ENCODE results near the gene TMEM218.
A peak's percentile ranks its signal among the peaks of the same experiment; 100 is the strongest.
"Not testable (repeated sequence)": the region's sequence is repeated elsewhere in the genome, so short reads cannot be mapped to it uniquely, and the experiment has no call there.

Gene TMEM218

DNA sequence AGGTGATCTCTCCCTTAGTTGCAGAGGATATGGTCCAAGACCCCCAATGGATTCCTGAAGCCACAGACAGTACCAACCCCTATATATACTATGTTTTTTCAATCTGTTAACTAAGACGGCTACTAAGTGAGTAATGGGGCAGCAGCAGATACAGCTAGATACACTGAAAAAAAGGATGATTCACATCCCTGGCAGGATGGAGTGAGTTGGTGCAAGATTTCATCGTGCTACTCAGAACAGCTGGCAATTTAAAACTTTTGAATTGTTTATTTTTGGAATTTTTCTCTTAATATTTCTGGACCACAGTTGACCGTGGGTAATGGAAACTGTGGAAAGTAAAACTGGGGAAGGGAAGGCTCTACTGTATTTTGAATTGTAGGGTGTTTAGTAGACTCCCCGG is 17.0 kb upstream of the TMEM218 start:
- no peak for DNase-seq

DNA sequence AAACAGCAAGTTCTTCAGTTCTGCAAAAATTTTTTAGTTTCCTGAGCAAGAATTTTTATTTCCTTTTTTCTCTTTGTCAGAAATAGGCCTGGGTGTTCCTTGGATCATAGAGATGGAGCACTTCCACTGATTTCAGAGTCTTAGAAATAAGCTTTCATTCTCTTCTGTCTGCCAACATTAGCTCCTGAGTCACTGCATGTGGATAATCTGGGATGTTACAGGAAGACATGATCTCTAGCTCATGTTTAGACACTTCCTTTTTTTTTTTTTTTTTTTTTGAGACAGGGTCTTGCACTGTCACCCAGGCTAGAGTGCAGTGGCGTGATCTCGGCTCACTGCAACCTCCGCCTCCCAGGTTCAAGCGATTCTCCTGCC is 13.2 kb upstream of the TMEM218 start:
- no peak for DNase-seq

DNA sequence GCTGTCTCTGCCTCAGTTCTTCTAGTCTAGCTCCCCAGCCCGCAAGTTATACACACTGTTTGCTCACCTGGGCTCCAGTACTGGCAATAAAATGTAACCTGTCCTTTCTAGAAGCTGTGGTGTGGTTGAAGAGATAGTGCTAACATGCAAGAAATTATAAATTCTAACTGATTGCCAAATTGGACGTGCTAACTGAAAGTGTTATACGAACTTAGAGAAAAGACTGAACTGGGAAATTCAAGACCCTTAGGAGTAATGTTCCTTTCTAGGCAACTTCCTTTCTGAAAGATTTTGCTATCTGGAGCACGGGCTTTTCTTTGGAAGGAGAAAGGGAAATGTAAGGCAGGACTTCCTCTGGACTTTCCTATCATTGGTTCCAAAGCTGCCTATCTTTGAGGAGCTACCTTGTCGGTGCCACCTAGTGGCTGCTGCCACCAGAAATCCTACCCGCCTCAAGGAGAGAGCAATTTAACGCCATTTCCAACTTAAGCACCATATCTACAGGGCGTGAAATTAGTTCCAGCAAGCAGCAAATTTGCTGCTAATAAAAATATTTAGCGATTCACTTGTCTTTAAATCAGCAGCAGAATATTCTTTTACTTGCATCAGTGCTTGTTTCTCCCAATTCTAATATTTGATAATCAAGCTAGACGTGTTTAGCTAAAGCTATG is 12.7 kb upstream of the TMEM218 start:
- DNase-seq, result peak; percentile 50

DNA sequence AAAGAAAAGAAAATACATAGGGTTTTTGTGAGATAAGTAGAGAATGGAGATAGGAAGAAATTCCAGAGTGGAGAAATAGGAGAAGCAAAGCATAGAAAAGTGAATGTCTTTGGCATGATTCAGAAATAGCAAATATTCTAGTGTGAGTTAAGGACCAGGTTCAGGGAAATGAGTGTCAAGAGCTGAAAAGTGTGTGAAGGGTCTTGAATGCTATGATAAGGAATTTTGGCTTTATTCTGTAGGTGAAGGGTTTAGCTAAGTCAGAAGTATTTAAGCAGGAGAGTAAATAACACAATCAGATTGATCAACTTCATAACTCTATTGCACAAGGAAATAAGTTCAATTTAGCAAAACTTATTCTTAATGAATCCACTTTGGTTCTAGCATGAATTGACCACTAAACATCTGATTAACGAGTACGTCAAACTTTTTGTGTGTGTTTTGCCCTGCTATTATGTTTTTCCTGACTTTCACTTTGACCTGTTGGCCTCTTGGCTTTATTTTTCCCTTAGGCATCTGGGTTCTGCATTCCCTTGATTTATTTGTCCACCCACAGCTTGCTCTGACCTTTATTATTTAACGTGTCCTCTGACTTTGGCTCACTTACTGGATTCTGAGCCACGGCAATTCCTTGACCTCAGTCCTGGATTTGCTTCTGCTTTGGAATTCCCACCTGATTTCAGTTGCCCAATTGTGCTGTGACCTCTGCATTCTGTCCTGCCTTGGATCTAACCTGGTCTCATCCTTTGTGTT is 11.9 kb upstream of the TMEM218 start:
- no peak for DNase-seq

DNA sequence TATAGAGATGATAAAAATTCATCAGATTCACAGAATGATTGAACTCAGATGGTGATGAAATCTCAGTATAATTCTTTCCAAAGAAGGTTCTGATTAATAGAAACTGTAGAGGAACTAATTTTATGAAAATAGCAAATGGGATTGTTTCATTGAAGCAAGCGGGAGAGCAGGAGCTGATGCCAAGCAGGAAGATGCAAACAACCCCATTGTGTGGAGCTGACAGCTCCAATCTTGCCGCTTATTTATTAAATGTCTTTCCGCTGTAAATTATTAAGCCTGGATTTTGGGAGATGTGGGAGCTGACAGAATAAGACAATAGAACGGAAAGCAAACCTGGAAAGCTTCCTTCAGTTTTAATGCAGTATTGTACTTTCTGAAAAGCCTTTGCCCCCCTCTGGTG is 6.0 kb upstream of the TMEM218 start:
- no peak for DNase-seq

DNA sequence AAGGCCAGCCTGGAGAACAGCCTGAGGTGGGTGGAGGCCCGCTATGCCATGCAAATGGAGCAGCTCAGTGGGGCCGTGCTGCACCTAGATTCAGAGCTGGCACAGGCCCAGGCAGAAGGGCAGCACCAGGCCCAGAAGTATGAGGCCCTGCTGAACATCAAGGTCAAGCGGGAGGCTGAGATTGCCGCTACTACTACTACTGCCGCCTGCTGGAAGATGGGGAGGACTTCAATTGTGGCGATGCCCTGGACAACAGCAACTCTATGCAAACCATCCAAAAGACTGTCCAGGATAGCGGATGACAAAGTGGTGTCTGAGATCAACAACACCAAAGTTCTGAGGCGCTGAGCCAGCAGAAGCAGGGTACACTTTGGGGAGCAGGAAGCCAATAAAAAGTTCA is 3.1 kb upstream of the TMEM218 start:
- no peak for DNase-seq

DNA sequence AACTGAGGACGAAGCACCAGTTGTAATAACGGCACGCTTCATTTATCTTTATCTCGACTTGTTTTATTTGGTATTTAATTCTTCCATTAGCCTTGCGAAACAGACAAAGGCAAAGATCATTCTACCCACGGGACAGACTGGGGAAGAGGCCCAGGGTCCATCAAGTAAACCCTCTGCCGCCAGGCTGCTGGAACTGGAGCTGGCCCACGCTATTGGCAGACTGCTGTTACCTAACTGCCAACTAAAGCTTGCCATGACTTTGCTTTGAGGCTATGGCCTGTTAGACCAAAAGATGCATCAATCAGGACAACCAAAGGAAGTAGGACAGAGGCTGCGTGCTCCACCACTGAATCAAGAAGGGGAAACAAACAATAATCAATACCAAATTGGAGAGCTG is 780 bp upstream of the TMEM218 start:
- DNase-seq, result no peak

DNA sequence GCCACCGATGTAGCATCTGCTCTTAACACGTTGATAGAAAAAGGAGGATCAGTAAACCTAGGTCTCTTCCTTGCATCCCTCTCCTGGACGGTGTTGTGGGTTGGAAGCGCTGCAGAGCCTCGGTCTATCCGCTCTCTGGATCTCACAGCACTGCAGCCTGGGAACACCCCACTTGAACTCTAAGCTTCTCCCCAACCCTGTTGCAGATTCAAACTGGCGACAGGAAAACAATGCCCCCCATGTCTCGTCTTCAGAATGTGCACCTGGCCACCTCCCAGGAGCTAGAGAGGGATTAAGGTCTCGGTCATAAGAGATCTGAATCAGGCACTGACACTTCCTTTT is 454 bp downstream of the TMEM218 start:
- DNase-seq, result peak; percentile 25

DNA sequence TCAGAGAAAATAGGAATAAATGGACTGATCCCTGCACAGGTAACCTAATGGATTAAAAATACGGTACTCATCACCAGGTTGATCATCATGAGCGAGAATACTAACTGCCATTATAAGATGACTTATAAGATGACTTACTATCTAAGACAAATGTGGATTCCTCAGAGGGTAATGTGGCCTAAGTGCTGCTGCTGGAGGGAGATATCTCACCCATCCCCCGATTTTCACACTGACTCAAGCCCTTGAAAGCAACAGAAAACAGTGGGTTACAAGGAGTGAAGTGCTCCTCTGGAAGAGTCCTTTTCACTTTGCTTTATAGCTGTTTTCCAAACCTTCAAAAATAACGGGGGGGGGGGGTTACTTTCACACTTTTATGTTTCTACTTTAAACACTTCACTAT is 920 bp downstream of the TMEM218 start:
- no peak for DNase-seq

DNA sequence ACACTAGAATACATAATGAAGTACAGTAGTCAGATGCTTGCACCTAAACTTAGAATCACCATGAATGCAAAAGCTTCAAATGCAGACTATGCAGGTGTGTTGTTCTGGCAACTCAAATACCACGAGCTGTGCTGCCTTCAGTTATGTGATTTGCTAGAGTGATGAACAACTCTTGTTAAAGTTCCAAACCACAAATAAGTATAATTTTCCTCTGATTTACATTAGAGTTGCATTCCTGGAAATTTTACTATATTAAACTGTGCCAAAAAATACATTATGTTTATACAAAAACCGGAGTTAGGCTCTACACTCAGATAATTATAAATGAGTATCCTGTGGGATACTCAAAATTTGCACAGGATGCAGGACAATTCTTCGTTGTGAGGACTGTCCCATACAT is 3.0 kb downstream of the TMEM218 start:
- DNase-seq, result no peak

DNA sequence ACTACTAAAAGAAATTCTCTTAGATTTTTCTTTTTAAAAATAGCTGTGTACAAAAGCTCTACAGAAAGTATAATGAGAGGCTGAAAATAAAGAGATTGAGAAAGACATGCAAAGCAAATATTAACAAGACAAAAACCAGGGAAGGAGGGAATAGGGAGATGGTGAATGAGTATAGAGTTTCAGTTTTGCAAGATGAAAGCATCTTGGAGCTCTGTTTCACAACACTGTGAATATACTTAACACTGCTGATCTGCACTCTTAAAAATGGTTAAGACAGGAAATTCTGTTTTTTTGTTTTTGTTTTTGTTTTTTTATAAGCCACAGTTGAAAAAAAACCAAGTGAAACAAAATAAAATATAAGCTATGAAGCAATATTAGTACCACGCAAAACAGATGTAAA is 5.5 kb downstream of the TMEM218 start:
- DNase-seq, result no peak

DNA sequence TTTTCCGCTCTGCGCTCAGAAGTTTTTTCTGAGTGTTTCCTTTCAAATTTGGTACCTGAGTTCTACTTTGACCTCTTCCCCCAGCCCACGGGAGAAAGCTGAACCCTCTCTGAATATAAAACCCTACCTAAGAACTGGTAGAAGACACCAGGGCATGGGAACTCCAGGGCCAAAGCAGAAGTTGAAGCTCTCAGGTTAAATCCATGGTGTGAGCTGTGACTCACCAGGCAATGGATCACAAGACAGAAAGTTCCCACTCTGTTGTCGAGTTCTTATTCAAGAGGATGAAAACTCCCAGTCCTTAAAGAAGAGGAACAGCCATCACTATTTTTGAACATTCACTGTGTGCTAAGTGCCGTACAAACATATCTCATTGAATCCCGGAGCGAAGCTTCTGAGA is 8.9 kb downstream of the TMEM218 start:
- no peak for DNase-seq

DNA sequence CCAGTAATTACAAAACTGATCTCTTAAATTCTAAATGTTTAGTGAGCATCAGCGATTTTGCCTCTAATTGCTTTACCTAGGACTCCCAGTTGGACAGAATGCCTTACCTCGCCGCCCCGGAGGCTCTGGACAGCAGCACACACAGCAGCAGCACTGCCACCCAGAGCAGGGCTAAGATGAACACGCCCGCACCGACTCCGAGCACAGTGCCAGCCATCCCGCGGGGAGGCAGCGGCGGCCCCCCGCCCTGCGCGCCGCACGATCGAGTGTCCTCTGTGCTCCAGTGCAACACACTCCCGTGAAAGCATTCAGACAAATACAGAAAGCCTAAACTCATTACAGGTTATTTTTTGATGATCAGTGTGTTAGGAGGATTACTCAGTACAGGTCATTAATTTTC is 9.4 kb downstream of the TMEM218 start:
- DNase-seq, result no peak

DNA sequence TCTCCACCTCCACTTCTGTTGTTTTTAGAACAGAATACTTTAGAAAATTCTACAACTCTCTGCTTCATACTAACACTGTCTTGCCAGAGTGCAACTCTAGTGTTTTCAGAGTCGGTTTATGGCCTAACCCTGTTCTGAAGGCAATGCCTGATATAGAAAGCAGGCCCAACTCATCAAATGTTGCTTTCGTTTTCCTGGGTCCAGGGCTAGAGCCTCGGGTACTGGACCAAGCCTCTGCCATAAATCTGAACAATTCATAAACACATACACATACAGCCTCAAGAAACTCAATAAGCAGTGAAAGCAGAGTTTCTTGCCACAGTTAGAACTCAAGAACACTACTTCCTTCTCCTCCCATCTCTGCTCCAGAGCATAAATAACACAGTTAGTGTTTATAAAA is 9.8 kb downstream of the TMEM218 start:
- no peak for DNase-seq

DNA sequence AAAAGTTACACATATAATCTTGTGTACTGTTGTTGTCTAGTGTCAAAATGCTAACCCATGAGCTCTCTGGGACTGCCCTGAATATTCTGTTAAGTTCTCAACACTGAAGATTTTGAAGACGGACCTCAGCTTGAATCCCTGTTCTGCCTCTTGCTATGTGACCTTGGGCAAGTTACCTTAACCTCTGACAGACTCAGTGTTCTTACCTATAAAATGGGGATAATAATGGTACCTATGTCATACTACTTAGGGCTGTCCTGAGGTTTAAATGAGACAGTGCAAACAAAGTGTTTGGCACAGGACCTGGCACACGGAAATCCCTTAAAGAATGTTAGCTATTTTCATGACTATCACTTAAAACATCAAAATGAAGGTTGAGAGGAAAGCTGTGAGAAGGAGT is 11.3 kb downstream of the TMEM218 start:
- DNase-seq, result no peak

DNA sequence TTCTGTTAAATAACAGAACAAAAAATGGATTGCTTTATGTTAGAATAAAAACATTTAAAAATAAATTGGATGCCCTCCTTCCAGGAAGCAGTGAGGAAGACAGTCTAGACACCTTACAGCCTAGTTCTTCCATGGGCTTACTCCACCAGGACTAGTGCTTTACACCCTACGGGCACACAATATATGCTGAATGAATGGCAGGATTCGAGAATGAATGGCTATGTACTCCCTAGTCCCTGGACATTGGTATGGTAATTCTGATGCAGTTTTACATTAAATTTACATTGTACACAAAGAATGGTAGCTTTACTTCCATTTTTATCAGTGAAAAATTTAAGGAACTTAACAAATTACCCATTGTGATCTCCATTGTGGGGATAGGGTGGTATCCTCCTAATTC is 16.7 kb downstream of the TMEM218 start:
- DNase-seq, result no peak

DNA sequence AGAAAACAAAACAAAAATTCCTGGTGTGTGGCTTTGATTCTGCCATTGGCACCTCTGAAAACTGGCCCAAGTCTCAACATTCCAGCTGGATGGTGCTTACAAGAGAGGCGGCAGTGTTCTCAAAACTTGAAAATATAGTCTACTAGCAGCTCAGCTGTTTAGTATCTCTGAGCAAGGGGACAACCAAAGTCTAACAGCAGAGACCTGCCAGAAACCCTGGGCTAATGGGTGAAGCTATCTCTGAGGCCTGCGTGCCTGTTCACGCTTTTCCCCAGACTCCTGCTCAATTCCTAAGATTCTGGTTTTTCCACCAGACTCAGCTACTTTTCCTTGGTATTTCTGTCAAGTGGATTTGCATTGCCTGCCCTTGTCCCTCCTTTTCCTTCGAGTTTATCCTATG is 17.9 kb downstream of the TMEM218 start:
- no peak for DNase-seq

DNA sequence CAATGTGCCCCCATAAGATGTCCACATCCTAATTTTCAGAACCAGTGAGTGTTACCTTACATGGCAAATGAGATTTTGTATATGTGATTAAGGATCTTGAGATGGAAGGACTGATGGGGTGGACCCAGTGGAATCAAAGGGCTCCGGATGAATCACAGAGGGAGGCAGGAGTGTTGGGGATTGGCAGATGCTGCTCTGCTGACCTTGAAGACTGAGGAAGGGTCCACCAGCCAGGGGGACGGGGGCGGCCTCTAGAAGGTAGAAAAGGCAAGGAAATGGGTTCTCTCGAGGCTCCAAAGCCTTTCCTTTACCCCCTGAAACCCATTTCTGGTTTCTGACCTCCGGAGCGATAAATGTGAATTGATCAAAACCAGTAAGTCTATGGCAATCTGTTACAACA is 18.8 kb downstream of the TMEM218 start:
- DNase-seq, result no peak

DNA sequence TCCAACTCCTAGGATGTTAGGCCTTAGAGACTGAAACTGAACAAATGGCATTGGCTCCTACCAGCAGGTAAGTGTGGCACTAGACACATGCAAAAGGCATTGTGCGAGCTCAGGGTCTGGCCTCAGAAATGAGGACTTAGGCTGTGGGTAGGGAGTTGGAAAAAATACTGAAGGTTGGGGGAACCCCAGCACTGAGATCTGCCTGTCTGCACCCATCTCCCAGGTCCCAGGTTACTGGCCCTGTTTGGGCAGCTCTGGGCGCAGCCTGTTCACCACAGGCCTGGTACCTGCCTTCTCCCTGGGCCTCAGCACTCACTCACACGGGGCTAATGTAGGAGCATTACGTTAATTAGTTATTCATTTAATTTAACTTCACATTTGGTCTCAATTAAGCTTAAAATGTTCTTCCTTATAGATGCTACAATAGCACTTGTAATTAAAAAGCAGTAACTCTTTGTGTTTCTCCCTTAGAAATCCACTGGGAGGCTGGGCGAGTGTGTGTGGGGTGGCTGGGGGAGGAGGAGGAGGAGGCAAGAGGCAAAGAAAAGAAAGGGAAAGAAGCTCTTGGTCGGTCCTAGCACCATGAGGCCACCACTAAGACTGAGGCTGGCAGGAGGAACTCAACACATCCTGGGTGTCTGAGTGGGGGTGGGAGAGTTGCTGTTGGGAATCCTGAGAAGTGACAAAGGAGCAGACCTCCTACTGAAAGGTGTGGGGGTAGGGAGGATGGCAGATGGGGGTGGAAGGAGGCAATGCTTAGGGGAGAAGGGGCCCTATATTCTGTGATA is 19.4 kb downstream of the TMEM218 start:
- DNase-seq, result no peak

DNA sequence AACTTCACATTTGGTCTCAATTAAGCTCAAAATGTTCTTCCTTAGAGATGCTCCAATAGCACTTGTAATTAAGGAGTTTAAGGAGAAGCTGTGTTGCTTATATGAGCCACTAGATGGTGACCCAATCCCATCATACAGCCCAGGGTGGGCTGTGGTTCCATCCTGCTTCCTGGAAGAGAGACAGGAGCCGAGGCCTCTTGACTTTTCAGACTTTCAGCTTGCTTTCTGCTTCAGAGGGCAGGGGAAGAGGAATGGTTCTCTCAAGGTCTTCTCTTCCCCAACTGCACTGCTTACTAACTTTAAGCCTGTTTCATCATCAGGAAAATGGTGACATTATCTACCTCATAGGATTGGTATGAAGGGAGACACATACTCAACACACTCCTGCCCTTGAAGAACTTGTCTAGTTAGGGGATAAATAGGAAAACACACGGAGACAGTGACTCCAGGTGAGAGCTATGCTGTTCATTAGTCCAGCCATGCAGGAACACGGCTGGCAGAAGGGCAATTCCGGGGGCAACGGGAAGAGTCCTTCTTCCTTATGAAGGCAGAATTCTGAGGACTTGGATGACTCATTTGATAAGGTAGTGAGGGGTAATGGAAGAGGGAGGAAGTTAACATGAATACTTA is 20.1 kb downstream of the TMEM218 start:
- peak; percentile 15 for DNase-seq

DNA sequence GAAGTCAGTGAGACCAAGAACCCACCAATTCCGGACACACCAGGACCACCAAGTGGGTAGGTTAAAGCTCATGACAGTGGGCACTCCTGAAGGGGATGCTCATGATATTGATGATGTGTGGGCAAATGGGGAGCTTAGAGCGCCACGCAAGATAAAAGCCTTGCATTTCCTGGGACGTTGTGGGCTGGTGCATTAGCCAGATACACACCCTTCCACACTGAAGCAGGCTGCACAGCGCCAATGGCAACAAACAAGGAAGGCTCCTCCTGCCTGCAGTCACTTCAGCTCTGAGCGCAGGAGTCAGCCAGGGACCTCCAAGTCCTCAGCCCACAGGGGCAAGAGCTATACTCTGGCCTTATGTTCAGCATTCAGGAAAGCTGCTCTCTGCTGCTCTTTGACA is 20.6 kb downstream of the TMEM218 start:
- DNase-seq, result no peak

DNA sequence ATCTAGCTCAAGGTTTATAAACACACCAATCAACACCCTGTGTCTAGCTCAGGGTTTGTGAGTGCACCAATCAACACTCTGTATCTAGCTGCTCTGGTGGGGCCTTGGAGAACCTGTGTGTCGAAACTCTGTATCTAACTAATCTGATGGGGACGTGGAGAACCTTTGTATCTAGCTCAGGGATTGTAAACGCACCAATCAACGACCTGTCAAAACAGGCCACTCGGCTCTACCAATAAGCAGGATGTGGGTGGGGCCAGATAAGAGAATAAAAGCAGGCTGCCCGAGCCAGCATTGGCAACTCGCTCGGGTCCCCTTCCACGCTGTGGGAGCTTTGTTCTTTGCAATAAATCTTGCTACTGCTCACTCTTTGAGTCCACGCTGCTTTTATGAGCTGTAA is 21.3 kb downstream of the TMEM218 start:
- not testable (repeated sequence) for DNase-seq

DNA sequence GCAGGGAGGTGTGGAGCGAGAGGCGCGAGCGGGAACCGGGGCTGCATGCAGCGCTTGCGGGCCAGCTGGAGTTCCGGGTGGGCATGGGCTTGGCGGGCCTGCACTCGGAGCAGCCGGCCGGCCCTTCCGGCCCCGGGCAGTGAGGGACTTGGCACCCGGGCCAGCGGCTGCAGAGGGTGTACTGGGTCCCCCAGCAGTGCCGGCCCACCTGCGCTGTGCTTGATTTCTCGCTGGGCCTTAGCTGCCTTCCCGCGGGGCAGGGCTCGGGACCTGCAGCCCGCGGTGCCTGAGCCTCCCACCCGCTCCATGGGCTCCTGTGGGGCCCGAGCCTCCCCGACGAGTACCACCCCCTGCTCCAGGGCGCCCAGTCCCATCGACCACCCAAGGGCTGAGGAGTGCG is 21.9 kb downstream of the TMEM218 start:
- DNase-seq, result not testable (repeated sequence)
